ENCODE data around the gene RNF114.
A peak's percentile ranks its signal among the peaks of the same experiment; 100 is the strongest.
"Not testable (repeated sequence)": the region's sequence is repeated elsewhere in the genome, so short reads cannot be mapped to it uniquely, and the experiment has no call there.

The RNF114 gene, protein sequence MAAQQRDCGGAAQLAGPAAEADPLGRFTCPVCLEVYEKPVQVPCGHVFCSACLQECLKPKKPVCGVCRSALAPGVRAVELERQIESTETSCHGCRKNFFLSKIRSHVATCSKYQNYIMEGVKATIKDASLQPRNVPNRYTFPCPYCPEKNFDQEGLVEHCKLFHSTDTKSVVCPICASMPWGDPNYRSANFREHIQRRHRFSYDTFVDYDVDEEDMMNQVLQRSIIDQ

DNA sequence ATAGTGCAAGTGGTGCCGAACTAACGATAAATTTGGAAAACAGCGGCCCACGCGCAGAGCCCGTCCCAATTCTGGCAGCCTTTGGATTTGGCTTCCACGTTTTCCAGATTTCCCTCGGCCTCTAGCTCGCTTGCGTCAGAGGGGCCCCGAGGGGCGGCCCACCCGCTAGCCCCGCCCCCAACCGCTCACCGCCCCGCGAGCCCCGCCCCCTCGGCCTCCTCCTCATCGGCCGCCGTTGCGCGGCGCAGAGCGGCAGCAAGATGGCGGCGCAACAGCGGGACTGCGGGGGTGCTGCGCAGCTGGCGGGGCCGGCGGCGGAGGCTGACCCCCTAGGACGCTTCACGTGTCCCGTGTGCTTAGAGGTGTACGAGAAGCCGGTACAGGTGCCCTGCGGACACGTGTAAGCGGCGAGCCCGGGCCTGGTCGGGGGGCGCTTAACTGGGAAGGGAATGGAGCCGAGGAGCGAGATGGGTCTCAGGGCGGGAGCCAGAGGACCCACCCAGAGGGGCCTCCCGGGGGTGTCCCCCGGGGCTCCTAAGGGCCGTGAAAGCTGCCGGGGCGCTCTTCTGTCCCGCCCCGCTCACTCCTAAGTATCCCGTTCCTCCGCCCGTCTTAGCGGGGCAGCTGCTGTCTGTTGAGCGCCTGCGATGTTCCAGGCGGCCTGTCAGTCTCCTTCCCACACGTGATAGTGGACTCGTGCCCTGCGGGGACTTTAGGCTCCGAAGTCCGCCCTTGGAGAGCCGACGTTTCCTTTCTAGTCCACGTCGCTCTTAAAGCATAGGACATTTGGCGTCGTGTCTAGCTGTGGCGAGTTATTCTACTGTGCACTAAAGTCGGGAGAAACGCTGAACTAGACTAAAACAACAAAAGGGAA, at the start of gene RNF114:
Gene RNF114 (plus strand): TSS at position 245 of the 874 bp plus-strand sequence. CDS start 16 bp downstream, at position 261.
- FAIRE-seq (peak; percentile 88), DNase-seq (ENCODE audit: insufficient read length, low spot score) (peak; percentile 100)

DNA sequence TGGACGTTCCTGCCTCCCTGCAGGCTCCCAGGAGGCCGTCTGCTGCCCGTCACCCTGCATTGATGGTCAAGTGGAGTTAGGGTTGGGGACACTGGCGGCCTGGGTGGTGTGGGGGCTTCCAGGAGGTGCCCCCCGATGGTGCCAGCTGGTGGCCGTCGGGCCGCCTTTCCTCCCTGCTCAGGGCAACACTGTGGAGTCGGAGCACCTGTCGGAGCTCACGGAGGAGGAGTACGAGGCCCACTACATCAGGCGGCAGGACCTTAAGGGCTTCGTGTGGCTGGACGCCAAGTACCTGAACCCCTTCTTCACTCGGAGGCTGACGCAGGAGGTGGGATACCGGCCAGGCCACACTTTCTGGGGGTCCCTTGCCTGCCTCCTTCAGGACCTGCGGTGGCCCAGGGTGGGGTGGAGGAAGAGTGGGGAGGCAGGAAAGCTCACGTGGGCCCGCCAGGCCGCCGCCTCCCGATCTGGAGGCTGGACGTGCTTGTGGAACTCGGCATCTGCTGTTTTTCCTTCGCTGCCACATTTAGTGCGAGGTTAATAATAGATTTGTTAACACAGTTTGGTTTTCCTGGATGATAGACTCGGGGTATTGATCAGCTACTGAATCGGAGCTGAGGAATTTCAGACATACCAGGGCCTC, 49.5 kb upstream of the RNF114 start:
- no peak for DNase-seq (ENCODE audit: insufficient read length, low spot score)
- FAIRE-seq, result peak; percentile 69

DNA sequence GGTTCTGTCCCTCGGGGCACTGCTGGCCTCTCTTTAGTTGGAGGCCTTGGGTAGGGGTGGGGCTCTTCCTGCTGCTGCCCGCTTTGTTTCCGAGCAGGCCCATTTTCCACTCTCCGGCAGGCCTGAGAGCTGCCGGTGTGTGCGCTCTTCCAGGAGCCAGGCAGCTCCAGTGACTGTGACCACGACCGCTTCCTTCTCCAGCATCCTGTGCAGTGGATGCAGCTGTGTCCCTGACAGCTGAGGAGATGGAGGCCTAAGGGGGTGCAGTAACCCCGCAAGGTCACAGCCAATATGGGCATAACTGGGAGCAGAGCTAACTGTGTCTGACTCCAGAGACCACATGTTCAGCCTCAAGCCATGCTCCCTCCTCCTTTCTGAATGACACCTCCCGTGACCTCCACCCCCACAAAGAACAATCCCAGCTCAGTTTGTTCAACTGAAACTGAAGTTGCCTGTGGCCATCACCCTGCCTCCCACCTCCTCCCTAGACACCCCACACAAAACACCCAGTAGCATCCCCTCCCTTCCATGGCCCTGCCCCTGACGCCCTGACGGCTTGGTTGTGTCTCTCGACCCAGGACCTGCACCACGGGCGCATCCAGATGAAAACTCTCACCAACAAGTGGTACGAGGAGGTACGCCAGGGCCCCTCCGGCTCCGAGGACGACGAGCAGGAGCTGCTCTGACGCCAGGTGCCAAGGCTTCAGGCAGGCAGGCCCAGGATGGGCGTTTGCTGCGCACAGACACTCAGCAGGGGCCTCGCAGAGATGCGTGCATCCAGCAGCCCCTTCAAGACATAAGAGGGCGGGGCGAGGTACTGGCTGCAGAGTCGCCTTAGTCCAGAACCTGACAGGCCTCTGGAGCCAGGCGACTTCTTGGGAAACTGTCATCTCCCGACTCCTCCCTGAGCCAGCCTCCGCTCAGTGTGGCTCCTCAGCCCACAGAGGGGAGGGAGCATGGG, 48.7 kb upstream of the RNF114 start:
- FAIRE-seq (peak; percentile 96), DNase-seq (ENCODE audit: insufficient read length, low spot score) (no peak)

DNA sequence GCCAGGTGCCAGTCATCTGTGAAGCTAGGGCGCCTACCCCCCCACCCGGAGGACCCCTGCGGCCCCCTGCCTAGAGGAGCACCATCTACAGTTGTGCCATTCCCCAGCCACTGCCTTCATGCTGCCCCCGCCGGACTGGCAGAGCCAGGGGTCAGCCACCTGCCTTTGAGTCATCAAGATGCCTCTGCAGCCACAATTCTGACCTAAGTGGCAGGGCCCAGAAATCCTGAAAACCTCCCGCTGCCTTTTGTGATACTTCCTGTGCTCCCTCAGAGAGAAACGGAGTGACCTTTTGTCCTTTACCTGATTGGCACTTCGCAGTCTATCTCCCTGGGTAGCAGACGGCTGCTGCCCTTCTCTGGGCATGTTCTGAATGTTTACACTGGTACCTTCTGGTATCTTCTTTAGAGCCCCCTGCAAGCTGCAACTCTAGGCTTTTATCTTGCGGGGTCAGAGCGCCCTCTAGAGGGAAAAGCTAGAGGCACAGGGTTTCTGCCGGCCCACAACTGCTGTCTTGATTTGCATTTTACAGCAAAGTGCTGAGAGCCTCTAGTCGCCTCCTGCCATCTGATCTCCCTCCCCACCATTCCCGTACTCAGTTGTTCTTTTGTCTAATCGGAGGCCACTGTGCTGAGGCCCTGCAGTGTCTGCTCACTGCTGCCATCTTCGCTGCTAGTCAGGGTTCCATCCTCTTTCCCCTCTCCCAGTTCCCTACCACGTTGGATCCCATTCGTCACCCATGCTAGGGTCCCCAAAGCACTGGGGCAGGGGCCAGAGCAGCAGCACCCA, 47.8 kb upstream of the RNF114 start:
- DNase-seq (ENCODE audit: insufficient read length, low spot score) (peak; percentile 96), FAIRE-seq (peak; percentile 97)

DNA sequence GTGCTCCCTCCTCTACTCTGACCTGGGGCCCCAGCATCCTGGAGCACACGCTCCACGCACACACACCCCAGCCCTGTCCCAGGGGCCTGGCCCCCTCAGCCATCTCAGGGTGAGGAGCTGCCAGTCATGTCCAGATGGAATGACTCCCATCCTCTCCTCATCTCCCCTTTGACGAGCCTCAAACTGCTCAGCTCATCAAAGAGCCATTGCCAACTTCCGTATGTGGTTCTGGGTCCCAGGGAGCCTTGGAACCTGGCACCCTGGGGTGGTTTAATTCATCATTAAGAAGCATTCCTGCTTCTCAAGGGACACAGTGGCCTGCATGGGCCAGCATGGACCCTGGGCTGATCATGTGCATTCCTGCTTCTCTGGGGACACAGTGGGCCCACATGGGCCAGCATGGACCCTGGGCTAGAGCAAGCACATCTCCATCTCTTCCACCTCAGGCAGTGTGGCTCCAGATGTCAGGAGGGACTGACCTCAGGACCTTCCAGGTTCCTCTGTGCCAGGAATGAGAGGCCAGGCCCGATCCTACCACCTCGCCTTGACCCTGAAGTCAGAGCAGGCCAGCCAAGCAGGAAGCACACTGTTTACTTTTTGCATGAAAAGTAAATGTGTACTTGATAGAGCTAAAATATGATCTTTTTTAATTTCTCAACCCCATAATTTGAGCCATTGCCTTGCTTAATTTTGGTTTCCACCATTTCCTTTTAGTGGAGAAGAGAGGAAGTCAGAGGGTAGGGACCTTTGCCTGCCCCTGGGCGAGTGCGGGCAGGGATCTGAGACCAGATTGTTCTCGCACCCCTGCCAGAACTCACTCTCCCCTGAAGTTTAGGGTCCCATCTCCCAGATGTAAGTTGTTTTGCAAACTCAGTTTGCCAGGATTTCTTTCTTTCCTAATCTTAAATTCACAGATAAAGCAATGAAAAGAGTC, 46.9 kb upstream of the RNF114 start:
- FAIRE-seq (peak; percentile 90), DNase-seq (ENCODE audit: insufficient read length, low spot score) (no peak)

DNA sequence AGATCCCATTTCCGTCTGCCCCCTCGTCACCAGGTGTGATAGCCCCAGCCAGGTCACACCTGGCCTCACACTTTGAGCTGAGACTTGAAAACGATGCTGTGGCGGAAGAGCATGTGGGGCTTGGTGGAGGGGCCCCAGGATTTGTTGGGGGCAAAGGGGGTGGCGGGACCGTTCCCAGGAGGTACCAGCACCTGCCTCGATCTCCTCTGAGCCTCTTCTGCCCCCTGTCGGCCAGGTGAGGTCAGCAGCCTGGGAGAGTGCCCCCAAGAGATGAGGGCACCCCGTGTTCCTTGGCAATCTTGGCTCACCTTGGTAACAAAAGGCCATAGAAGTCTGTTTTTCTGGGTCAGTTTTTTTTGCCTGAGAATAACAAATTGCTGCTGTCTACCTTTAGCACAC, 46.3 kb upstream of the RNF114 start:
- FAIRE-seq, result peak; percentile 86

DNA sequence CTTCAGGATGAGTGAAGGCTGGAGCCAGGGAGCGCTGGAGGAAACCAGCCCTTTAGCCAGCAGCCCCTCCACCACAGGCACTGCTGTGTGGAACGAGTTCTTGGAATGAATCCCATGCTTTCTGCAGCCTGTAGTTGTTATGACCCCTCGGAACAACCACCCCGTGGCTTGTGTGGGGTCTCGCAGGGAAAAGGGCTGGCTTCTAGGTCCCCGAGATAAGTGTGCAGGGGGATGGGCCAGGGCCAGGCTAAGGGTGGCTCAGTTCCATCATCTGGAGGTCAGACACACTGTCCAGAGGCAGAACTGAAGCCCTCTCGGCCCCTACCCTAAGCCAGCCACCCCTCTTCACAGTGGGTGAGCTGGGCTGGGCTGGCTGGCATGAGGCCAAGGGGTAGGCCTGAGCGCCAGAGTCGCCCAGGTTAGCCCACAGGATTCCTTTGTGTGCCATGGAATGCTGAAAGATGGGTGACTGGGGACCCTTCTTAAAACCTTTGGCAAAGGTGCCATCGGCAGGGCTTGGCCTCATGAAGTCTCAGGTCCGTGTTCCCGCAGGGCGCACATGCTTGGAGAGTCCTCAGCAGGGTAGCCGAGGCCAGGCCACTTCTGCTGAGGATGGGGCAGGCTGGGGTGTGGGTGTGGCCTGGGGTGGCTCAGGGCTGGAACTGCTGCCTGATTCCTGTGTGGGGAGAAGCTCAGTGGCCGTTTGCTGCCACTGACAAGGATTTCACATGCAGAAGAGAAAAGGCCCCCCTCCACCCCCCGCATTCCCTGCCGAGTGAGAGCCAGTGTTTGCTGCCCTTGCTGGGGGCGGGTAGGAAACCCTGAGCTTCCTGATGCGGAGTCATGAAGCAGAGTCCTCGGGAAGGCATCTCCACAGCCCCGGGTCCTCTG, 45.5 kb upstream of the RNF114 start:
- DNase-seq (ENCODE audit: insufficient read length, low spot score), result no peak
- no peak for FAIRE-seq

More for the DNA sequence above, 46.3 kb upstream of the RNF114 start:
- DNase-seq (ENCODE audit: insufficient read length, low spot score), result no peak

DNA sequence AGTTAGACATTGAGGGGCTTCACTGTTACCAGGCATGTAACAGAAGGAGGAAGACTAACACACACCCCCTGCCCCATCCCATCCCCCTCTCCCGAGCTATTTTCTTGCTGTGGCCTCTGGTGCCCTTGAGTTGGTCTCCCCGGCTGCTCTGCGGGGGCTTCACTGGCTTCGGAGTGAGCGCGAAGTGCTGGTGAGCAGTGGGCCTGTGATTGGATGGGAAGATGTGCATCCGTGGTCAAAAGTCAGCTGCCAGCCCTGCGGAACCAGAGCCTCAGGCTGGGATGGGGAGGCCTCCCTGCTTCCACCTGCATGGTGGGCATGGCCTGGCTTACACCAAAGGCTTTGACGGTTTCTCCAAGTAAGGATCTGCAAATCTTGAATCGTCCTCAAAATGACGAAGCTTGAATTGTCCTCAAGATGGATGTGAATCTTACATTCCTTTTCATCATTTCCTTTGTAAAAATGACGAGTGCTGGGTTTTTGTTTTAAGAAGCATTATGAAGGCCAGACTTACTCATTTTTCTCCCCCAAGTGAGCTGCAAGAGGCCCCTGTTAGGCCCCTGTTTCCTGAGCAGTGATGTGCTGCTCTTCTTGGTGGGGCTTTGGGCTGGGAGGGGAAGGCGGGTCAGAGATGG, 44.6 kb upstream of the RNF114 start:
- DNase-seq (ENCODE audit: insufficient read length, low spot score) (no peak), FAIRE-seq (peak; percentile 48)

DNA sequence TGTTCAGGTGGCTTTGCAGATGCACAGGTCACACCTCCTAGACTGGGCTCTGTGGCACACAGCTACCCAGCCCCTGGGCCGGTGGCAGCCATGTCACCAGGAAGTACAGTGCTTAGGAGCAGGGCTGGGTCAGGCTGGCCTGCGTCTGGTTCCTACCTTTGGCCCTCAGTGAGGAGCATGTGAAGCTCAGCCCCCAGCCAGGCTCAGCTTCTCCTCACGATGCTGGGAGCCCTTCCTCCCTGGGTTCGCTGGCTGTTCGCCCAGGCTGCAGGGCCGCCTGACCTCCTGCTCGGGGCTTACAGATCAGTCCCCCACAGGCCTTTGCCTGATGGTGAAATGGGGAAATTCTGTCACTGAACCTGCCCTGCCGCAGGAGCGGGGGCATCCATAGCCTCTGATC, 43.9 kb upstream of the RNF114 start:
- DNase-seq (ENCODE audit: insufficient read length, low spot score), result no peak
- FAIRE-seq, result peak; percentile 69

DNA sequence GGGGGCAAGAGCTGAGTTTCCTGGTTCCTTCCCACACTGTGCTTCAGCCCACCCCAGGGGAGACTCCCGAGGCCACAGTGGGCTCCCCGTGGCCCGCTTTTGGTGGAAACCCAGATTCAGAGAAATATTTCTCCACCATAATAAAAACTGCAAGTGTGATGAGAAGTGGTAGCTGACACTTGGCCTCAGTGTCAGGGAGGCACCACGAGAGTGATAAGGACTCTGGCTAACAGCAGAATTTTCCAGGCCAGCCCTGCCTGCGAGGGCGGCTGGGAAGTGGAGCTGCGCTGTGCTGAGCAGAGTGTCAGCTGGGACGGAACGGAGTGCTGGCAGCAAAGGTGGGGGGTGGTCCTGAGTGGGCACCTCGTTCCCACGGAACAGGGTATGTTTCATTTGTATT, 43.4 kb upstream of the RNF114 start:
- DNase-seq (ENCODE audit: insufficient read length, low spot score), result no peak
- peak; percentile 44 for FAIRE-seq

DNA sequence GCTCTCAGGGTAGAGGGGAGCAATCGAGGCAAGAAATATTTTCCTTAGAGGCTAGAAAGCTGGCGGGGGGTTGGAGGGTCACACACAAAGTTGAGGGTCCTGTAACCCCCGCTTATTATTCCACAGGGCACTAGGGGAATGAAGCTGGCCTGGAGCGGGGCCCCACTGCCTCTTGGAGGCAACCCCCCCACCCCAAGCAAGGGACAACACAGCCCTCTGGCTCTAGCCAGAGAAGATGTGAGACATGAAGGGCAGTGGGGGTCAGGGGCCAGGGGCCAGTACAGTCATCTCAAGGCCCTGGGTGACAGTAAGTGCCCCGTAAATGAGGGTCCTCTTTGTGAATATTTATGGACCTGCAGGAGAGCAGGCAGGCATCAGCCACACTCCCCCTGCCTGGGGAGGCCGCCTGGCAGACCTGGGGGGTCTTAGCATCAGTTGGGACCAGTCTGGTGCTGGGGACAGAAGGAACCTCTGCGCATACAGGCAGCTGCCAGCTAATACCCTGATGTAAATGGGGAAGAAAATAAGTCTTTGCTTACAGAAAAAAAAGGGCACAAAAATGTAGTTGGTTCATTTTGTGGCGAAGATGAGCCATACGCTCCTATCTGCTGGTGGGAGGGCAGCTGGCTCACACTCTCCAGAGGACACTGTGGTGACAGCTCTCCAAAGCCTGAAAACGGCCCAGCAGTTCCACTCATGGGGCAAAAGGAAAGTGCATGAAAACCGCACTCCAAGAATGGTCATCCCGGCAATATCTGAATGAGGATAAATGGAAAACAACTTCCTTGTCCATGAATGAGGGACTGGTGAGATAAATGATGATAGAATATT, 42.7 kb upstream of the RNF114 start:
- peak; percentile 86 for FAIRE-seq
- no peak for DNase-seq (ENCODE audit: insufficient read length, low spot score)

DNA sequence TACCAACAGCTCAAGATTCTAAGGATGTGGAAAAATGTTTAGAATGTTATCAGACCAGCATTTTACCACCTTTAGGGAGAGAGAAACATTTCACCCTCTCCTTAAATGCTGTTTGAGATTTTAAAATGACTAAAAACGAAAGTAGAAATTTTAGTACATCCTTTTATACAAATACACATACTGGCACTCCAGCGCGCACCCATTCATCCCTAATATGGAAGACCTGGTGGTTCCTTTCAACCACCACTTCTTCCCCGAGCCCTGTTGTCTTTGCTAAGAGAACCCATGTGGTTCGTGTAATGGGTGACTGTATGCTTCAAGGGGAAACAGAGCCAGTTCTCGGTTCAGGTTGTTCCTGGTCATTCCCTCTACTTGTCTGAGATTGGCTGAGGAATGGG, 42.1 kb upstream of the RNF114 start:
- DNase-seq (ENCODE audit: insufficient read length, low spot score) (no peak), FAIRE-seq (peak; percentile 40)

DNA sequence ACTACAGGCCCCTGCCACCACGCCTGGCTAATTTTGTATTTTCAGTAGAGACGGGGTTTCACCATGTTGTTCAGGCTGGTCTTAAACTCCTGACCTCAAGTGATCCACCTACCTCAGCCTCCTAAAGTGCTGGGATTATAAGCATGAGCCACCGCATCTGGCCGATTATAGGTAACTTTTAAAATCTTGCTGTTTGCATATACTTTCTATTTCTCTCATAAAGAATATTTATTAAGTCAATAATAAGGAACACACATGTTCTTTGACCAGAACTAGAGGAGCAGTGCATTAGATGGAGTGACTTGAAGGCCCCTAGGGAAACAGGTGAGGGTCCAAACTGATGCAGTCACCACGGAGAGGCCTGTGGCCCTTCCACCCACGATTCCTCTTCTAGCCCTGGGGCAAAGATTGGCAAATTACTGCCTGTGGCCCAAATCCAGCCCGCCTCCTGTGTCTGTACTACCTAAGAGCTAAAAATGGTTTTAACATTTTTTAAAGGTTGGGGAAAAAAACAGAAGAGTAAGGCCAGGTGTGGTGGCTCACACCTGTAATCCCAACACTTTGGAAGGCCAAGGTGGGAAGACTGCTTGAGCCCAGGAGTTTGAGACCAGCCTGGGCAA, 40.6 kb upstream of the RNF114 start:
- not testable (repeated sequence) for FAIRE-seq

DNA sequence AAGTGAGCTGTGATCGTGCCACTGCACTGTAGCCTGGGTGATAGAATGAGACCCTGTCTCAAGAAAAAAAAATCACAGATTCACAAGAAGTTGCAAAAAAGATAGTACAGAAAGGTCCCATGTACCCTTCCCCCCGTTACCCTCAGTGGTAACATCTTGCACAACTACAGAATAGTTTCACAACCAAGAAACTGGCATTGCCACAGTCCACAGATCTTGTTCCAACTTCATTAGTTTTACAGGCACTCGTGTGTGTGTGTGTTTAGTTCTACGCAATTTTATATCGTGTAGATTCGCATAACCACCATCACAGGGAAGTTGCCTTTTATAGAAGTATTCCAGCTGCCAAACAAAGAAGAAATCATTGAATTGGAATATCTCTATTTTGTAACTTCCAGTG, 40.0 kb upstream of the RNF114 start:
- FAIRE-seq, result peak; percentile 31
- no peak for DNase-seq (ENCODE audit: insufficient read length, low spot score)

More for the DNA sequence above, 40.6 kb upstream of the RNF114 start:
- not testable (repeated sequence) for DNase-seq (ENCODE audit: insufficient read length, low spot score)

DNA sequence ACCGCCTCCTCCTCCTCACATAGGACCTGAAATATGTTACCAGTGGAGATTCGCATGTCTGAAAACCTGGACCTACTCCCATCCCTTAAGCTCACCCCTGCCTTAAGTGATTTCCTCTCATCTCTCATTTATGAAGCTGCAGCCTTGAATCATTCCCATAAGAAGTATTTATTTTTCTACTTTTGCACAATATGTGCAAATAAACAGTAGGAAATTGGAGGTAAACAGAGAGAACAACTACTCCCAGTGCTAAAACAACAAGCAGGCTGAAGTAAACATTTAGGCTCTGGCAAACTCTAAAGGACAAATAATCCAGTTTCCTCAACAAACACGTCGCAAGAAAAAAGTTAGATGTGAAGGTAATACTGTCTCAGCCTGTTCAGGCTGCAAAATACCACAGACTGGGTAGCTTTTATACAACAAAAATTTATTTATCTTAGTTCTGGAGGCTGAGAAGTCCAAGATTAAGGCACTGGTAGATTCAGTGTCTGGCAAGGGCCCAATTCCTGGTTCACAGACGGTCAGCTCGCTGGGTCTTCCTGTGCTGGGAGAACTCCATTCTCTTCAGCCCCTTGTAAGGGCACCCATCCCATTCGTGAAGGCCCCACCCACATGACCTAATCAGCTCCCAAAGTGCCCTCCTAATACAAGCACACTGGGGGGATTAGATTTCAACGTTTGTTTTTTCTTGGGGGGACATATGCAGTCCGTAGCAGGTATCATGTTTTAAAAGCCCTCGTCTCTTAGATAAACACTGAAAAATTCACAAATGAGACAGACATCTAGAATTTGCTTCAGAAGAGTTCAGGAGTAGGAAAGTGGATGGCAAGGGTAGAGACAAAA, 36.4 kb upstream of the RNF114 start:
- FAIRE-seq, result no peak

More for the DNA sequence above, 36.4 kb upstream of the RNF114 start:
- no peak for DNase-seq (ENCODE audit: insufficient read length, low spot score)
